Measurements from ENCODE around the gene DNAJB5.

DNA sequence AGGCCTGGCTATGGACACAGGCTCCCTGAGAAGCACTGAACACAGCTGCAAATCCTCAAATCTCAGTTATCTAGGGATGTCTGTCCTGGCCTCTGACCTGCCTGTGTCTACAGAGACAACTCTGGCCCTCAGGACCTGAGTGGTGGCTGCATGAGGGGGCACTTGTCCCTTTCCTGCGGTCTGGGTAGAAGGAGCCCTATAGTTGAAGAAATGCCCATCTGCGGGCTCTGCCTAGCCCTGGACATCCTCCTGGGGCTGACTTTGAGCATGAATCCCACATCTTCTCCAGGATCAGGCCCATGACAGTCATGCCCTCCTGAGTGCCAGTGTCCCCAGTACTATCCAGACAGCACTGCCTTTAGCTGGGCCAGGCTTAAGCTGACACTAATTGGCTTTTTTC is 10.0 kb downstream of the DNAJB5 start:
- TF ChIP-seq EZH2 (IDR thresholded peaks at IDR 0.05; ENCODE audit: insufficient read depth, low read length), result no peak
- TF ChIP-seq, protein P1, sequence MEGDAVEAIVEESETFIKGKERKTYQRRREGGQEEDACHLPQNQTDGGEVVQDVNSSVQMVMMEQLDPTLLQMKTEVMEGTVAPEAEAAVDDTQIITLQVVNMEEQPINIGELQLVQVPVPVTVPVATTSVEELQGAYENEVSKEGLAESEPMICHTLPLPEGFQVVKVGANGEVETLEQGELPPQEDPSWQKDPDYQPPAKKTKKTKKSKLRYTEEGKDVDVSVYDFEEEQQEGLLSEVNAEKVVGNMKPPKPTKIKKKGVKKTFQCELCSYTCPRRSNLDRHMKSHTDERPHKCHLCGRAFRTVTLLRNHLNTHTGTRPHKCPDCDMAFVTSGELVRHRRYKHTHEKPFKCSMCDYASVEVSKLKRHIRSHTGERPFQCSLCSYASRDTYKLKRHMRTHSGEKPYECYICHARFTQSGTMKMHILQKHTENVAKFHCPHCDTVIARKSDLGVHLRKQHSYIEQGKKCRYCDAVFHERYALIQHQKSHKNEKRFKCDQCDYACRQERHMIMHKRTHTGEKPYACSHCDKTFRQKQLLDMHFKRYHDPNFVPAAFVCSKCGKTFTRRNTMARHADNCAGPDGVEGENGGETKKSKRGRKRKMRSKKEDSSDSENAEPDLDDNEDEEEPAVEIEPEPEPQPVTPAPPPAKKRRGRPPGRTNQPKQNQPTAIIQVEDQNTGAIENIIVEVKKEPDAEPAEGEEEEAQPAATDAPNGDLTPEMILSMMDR (IDR thresholded peaks at IDR 0.05; ENCODE audit: insufficient read depth, low read depth, low read length), result no peak
